GM18858 (cell line): ENCODE results near the gene SEMA4D.

Experiments
- ATAC-seq: cut with Tn5 transposase; IDR thresholded peaks from one replicate; pipeline ENCODE4 v1.9.1; 2021; ENCODE audit not compliant: unreplicated experiment

The SEMA4D gene

DNA sequence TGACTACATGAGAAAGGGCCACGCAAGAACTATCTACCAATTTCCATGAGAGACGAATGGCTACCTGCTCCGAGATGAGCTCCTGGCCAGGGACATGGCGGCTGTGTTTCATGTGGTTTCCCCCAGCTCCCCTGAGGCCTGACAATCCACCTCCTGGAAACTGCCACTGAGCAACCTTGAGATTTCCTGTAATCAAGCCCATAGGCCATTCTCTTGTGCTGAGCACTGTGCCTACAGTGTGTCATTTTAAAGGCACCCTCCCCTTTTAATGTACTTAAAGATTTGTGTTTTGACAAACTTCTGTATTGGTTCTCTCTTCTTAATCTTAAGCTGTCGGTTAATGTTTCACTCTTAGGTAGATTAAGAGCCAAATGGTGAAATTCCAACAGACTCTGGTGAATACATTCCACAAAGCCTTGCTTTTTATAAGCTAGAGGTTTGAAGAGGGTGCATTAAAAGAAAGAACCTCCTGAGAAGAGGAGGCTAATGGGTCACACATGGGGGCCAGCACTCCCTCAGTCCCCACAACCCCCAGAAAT lies 107.3 kb downstream of the SEMA4D start:
- no peak for ATAC-seq

GRCh38 chr9:89390068-89390555 lies 107.8 kb downstream of the SEMA4D start:
- ATAC-seq: no peak

- ATAC-seq: no peak
Measured at GRCh38 chr9:89388868-89389177, 109.1 kb downstream of the SEMA4D start.

DNA sequence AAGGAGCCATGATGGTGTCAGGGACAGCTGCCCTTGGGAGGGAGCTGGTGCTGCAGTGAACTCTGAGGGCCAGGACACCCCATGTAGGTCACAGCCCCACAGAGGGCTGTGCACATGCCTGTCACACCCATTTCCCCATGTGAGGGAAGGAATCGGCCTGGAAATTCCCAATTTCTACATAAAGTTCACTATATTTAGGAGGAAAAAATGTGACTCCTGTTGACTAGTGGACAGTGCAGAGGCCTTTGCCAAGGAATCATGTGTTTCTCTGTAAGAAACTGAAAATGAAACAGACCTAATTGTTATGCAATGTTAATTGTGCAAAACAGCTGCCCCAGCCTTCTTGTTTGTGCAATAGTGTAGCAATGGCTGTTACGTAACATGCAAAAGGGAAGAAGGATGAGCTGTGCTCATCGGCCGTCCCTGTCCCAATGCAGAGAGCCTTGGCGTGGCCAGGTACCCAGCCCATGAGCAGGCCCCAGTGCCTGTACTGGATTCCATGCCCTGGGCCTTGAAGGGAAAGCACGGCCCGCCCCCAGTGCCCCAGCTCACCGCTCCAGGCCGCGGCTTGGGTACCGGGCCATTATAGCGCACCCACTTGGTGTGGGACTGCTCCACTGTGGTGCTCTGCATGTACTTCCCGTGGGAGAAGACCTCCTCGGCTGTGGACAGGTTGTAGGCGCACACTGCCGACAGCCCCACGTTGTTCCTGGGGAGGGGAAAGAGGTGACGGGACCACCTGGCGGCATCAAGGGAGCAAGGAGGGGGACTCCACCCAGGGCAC lies 109.6 kb downstream of the SEMA4D start:
- ATAC-seq: no peak

- no peak for ATAC-seq
Measured at GRCh38 chr9:89387197-89387849, 110.6 kb downstream of the SEMA4D start.

- ATAC-seq: no peak
Measured at GRCh38 chr9:89386797-89387196, 111.1 kb downstream of the SEMA4D start.

DNA sequence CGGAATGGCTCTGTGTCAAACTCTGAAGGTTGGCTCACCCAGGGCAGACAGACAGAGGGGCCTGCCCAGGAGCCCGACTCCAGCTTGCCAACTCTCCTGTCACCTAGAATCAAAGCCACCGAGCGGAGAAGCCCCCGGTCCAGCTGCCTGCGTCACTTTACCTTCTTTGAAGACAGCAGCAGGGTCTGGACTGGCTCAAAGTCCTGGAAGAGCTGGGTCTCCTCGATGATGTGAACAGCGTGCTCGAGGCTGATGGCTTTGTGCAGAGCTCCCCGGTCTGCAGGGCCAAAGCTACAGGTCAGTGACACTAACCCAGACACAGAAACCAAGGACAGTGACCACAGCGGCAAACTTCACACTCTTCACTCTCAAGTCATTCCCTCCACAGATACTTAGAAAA lies 111.7 kb downstream of the SEMA4D start:
- no peak for ATAC-seq

DNA sequence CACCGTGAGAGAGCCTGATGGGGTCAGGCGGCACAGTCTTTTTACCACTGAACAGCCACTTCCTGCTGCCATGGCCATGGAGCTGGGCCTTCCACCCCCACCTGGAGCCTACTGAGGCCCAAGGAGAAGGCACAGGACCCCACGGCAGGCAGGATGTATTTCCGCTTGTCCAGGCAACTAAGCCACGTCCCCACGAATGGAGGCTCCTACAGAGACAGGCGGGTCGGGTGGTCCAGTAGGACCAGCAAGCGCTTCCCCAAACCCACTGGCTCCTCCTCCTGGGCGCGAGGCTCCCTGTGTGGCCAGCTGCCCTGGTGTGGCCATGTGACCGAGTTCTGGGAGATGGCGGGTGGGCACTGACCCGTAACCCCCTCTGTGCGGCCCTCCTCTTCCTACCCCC lies 113.1 kb downstream of the SEMA4D start:
- ATAC-seq: no peak

GRCh38 chr9:89383721-89384300 lies 114.1 kb downstream of the SEMA4D start:
- no peak for ATAC-seq

DNA sequence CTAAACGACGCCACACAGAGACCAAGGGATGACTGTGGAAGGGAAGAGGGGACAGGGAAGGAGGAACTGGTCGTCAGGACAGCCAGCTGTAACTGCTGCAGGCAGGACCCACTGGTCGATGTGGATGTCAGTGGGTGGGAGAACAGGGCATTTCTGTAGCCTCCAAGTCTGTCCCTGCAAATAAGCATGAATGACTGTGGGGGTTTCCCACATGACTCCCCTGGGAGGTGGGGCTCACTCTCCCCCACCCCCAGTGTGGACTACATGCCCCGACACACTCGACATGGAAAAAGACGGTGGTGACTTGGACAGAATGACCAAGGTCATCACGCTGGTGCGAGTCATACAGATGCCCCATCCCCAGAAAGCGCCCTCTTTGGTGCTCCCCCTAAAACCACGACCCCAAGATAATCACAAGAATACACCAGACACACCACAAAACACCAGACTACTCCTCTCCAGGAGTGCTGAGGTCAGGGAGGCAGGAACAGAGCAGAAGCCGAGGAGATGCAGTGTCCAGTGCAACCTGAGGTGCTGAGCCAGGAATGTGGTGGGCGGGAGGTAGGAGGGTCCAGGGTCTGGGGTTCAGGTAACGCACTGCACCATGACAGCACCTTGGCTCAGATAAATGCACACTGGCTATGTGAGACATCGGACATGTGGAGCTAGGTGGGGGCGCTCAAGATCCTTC lies 114.7 kb downstream of the SEMA4D start:
- no peak for ATAC-seq

DNA sequence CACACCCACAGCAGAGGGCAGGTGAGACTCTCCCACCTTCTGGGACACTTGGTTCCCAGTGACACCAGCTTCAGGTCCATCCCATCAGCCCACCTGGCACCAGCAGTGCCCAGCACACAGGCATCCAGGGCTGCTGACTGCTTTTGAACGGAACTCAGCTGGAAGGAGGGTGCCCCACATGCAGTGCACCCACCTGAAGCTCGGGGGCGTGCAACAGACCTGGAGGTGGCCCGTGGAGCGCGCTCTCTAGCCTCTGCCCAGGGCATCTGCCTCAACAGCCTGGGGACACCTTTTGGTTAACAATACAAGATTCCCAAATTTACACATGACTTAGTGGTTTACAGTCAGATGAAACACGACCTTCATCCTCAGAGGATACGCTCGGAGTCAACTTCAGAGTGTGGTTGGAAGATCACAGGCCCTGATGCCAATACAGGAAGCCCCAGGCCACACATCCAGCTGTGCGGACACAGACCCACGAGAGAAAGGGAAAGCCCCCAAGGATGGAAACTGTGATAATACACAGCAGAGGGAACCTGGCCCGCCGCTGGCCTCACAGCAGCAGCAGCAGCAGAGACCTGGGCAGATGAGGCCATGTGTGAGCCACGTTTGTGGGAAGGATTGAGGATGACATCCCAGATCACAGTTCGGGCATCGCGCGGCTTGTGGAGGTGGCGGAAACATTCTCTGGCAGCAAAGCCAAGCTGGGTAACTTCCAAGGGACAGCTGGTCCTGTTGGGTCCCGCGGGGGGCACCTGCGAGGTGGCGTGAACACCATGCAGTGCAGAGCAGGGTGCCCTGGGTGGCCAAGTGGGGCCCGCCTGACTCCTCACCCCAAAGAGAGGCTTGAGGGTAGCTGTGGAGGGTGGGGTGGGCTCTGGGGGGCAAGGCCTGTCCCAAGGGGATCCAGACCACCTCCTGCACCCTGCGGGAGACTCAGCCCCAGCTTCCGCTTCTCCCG lies 115.6 kb downstream of the SEMA4D start:
- ATAC-seq: no peak

GRCh38 chr9:89381308-89381609 lies 116.7 kb downstream of the SEMA4D start:
- ATAC-seq: no peak

GRCh38 chr9:89380437-89381307 lies 117.2 kb downstream of the SEMA4D start:
- ATAC-seq: no peak

DNA sequence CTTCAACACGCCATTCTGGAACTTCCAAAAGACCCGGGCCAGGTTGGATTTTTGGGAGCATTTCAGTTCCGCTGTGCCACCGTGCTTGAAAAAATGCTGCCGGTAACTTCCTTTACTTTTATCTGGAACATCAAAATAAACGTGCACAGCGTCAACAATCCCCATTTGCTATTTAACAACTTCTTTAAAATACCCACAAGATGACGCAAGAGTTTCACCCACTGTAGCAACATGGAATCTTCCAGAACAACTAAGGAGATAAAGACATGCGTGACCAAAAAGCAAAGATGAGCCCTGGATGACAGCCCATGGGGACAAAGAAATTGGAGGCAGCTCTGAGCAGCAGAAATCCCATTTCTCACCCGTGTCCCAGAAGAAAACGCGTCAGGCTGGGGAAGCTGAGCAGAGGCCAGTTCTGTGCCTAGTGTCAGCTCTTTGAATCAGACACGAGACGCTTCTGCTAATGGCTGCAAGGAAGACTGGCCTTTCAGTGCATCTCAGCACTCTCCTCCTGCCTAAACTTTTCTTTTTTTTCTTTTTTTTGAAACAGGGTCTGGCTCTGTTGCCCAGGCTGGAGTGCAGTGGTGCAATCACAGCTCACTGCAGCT lies 118.3 kb downstream of the SEMA4D start:
- ATAC-seq: no peak

- no peak for ATAC-seq
Measured at GRCh38 chr9:89379031-89379430, 118.9 kb downstream of the SEMA4D start.

DNA sequence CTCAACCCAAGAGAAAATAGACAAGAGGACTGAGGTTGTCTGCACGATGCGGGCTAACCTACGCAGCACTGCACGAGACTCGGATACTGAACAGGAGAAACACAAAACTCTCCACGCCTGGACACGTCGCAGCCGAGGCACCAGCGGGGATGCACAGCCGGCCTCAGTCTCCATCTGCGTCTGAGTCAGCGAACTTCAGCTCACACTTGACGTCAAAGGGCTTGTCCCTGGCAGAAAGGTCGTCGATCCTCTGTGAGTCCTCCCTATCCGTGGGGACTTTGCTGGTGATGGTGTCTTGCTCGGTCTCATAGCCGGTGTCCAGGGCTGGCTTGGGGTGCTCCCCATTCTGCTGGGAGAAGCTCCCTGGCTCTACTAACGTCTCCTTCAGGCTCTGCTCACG lies 119.4 kb downstream of the SEMA4D start:
- no peak for ATAC-seq

DNA sequence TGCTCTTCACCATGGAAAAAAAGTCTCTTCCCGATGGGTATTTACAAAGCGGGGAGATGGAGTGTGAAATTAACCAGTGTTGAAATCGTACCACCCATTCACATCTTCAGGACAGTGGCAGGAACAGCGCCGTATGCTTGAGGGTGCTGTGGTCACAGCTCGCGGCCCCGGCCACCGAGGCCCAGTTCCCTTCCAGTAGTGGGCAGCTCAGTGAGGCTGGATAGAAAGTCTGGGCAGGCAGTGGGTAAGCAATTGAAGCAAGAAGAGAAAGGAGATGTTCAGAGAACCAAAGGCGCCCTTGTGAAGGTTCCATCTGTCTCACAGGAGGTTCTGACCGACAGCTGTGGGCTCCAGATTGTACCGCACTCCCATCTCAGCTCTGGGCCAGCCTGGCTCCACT lies 120.5 kb downstream of the SEMA4D start:
- ATAC-seq: no peak

DNA sequence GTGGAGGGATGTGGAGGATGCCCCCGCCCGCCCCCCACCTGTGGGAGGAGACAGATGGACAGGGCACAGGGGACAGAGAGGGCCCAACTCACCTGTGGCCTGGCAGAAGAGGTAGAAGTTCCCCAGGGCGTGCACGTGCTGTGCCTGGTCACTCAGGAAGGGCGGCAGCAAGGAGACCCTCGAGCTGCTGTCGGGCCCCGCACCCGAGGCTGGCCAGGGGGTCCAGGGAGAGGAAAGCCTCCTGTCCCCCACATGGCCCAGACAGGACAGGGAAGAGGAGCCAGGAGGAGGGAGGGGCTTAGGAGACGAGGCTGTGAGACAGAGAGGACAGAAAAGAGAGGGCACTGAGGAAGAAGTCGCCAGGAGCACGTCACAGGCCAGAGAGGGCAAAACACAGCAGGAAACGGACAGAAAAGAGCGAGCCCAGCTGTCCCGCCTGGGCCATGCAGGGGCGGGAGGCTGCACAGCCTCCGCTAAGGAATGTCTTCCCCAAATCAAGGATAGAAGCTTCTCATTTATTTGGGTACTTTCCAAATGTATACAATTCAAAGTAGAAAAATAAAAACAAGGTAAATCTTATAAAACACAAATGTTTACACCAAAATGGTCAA lies 121.1 kb downstream of the SEMA4D start:
- ATAC-seq: no peak

GRCh38 chr9:89376286-89376685 lies 121.6 kb downstream of the SEMA4D start:
- ATAC-seq: no peak
